Diencephalon (tissue), 1 donor: Measurements from ENCODE around the gene NME4. TPM values are rescaled to one million over a fixed set of nuclear protein-coding genes. Genes with fewer than 3 reads are reported as not detected.

Experiments used
- small RNA-seq: library from RNA; depleted of rRNA; stranded (forward); fragments of <200 nt; gene quantifications from one replicate; pipeline ENCODE3, GENCODE V24; 2014
- total RNA-seq: library from RNA; depleted of rRNA; stranded (reverse); fragments of >200 nt; gene quantifications from one replicate; pipeline ENCODE4 v1.2.3, GENCODE V29; 2014

Gene NME4
- total RNA-seq: 16.4 TPM

DNA sequence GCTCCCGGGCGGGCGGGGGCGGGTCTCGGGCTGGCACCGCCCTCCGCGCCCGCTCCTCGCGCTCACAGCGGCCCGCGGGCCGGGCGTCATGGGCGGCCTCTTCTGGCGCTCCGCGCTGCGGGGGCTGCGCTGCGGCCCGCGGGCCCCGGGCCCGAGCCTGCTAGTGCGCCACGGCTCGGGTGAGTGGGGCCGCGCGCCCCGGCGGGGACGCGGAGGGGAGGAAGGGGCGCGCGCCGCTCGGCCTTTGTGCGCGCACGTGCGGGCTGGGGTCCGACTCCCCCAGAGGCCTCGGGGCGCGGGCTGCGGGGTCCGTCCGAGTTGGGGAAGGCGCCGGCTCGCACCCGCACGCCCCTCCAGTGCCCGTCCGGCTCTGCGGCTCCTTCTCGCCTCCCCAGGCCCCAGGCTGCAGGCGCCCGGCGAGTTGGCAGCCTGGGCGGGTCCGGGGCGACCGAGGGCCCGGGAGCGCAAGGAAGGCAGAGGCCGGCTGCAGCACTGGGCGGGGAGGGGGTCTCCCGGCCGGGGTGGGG lies at the start of gene NME4:
TSS of gene NME4 (plus strand) at position 65 of the 527 bp plus-strand sequence. CDS start at position 89, 24 bp downstream.

DNA sequence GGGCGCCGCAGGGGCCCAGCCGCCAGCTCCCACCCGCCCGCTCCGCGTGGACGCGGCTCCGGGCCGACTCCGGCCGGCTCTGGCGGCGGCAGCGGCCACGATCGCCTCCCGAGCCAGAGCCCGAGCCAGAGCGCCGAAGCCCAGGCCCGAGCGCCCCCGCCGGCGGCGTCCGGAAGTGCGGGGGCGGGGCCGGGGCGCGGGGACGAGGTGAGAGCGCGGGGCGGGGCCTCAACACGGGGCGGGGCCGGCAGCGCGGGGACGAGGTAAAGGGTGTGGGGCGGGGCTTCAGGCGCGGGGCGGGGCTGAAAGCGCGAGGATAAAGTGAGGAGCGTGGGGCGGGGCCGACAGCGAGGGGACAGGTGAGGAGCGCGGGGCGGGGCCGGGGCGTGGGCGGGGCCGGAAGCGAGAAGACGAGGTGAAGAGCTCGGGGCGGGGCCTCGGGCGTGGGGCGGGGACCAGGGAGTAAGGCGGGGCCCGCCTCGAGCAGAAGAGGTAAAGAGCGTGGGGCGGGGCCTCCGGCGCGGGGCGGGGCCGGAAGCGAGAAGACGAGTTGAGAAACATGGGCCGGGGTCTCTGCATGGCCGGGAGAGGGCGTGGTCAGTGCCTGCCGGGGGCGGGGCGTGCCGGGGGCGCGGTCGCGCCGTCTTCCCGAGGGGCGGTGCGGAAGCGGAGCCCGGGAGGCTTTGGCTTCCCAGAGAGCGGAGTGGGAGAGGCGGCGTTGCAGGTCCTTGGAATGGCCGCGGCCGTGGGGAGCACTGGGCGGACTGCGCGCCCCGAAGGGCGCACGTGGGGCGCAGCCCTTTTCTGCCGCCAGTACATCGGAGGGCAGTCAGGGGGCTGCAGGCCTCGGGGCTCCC lies 44.2 kb upstream of the NME4 start, which contains the start of gene AXIN1:
TSS of gene AXIN1 (minus strand) at position 177 of the 857 bp plus-strand sequence. CDS start 5,698 bp downstream, outside the sequence.

DNA sequence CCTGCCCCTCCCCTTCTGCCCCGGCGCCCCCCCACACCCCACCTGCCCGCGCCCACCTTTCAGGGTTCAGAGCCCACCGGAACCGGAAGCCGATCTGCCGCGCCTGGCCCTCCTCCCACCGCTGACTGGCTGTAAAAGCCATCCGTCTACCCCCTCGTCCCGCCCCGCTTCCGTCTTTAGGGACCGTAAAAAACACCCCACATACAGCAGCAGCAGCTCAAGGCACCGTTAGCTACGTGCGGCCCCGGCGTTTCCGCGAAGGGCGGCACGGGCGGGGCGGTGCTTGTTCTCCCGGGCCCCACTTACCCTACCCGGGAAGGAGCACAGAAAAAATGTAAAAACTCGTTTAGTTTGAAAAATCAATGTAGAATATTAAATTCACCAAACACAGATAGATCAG lies 26.6 kb upstream of the NME4 start, which contains the start of gene MRPL28:
TSS of gene MRPL28 (minus strand) at position 96 of the 400 bp plus-strand sequence. CDS start 320 bp downstream, outside the sequence.

DNA sequence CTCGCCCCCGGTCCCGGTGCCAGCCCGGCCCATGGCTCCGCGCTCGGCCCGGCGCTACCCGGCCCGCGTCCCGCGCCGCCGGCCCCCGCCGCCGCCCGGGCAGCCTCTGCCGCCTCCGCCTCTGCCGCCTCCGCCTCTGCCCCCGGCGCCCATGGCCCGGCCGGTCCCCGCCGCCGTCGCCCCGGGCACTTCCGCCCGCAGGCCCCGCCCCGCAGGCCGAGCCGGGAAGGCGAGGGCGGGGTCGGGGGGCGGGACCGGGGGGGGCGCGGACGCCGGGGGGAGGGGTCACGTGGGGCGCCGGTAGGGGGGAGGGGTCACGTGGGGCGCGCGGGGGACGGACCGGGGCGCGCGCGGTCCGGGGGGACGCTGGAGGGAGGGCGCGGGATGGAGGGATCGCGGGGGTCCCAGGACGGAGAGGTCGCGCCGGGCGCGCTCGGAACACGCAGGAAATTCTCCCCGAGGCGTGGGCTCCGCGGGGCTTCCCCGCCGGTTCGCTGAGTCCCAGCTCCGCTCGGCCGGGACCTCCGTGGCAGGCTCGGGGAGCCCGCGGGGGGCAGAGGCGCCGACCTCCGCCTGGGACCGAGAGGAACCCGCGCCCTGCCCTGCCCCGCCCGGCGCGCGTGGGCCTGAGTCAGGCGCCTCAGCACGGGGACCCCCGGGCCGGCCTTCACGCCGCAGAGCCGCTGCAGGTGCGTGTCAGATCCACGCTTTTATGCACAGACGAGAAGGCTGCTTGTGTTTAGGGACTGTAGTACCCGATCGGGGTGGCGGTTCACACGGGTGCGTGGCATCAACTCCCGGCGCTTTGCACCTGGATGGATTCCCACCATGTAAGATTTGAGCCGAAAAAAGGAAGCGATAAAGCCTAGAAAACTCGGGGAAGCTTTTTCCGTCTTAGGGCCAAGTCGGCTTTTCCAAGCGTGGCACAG lies 14.9 kb upstream of the NME4 start, which contains the start of gene PGAP6:
TSS of gene PGAP6 (minus strand) at position 190 of the 929 bp plus-strand sequence. CDS start at position 33, 157 bp downstream.

DNA sequence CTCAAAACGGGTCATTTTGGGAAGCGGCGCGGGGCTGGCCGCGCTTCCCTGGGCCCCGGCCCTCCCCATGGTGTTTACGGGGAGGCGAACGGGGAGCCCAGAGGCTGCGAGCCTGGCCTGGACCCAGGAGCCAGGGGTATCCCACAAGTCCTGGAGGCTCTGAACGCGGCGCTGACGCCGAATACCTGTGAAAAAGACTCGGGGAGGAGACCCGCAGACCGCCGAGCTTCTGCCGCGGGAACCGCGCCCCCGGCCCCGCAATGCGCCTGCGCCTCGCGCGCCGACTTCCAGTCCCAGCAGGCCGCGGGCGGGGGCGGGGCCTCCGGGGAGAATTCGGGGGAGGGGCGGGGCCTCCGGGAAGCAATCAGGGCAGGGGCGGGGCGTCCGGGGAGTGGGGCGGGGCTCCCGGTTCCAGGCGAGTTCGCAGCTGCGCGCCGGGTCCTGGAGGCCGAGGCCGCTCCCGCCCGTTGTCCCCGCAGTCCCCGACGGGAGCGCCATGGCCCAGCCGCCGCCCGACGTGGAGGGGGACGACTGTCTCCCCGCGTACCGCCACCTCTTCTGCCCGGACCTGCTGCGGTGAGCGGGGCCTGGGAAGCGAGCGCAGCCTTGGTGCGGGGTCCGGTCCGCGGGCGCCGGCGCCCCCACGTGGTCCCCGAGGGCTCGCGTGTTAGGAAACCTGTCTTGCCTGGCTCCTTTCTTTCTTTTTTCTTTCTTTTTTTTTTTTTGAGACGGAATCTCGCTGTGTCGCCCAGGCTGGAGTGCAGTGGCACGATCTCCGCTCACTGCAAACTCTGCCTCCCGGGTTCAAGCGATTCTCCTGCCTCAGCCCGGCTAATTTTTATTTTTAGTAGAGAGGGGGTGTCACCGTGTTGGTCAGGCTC lies 4.7 kb downstream of the NME4 start, which contains the start of gene DECR2:
TSS of gene DECR2 (plus strand) at position 418 of the 881 bp plus-strand sequence. CDS start at position 497, 79 bp downstream.

GRCh38 chr16:425082-425718 lies 28.2 kb downstream of the NME4 start, which contains the start of gene RAB11FIP3:
Gene RAB11FIP3 (plus strand): TSS chr16:425649. CDS start chr16:426007, 358 bp downstream.

Small RNA genes within 50 kb of the gene (small RNA-seq; reads per million reads assigned to genes)
- gene RF00019: not detected

Other genes starting within 250 kb of the NME4 start
- 1.2 TPM for gene HBZ, start 244.6 kb upstream of the NME4 start, total RNA-seq
- gene HBM, start 231.2 kb upstream of the NME4 start, total RNA-seq: 31.1 TPM
- gene HBA2, start 224.3 kb upstream of the NME4 start, total RNA-seq: 2,023 TPM
- 1,158 TPM for gene HBA1, start 220.5 kb upstream of the NME4 start, total RNA-seq
- 7.8 TPM for gene HBQ1, start 216.7 kb upstream of the NME4 start, total RNA-seq
- 82.6 TPM for gene LUC7L, start 167.8 kb upstream of the NME4 start, total RNA-seq
- 31.1 TPM for gene FAM234A, start 162.4 kb upstream of the NME4 start, total RNA-seq
- gene RGS11, start 121.3 kb upstream of the NME4 start, total RNA-seq: 10.1 TPM
- gene ARHGDIG, start 116.6 kb upstream of the NME4 start, total RNA-seq: 68.7 TPM
- gene PDIA2, start 114.0 kb upstream of the NME4 start, total RNA-seq: 12.5 TPM
- gene AXIN1, start 44.5 kb upstream of the NME4 start, total RNA-seq: 16.1 TPM
- 62.5 TPM for gene MRPL28, start 26.7 kb upstream of the NME4 start, total RNA-seq
- gene PGAP6, start 15.2 kb upstream of the NME4 start, total RNA-seq: 32.3 TPM
- gene DECR2, start 4.7 kb downstream of the NME4 start, total RNA-seq: 8.3 TPM
- gene RAB11FIP3, start 28.4 kb downstream of the NME4 start, total RNA-seq: 33.4 TPM
- 12.2 TPM for gene CAPN15, start 130.5 kb downstream of the NME4 start, total RNA-seq
- gene PRR35, start 163.2 kb downstream of the NME4 start, total RNA-seq: not detected
- 0.69 TPM for gene NHLRC4, start 169.8 kb downstream of the NME4 start, total RNA-seq
- 28.8 TPM for gene PIGQ, start 172.8 kb downstream of the NME4 start, total RNA-seq
- gene RAB40C, start 192.9 kb downstream of the NME4 start, total RNA-seq: 24.2 TPM
- gene WFIKKN1, start 233.8 kb downstream of the NME4 start, total RNA-seq: 0.46 TPM
- gene METTL26, start 239.1 kb downstream of the NME4 start, total RNA-seq: 30.7 TPM
- gene MCRIP2, start 244.6 kb downstream of the NME4 start, total RNA-seq: 13.8 TPM